Astrocyte (in vitro differentiated cells and primary cell): Measurements from ENCODE around the gene TTYH1. TPM values are rescaled to one million over a fixed set of nuclear protein-coding genes. Genes with fewer than 3 reads are reported as not detected.
A peak's percentile ranks its signal among the peaks of the same experiment; 100 is the strongest.

Source experiments
- DNase-seq: peaks from one replicate; pipeline ENCODE4 v3.0.0-alpha.2; 2010; ENCODE audit warnings: low read depth
- FAIRE-seq: peaks from 2 replicates; lab custom pipeline; 2011; peaks lifted over from hg19 to GRCh38; lab: Jason Lieb, UNC
- H2AFZ ChIP-seq: 2 replicates; pipeline ENCODE4 v1.6.0; 2012; ENCODE audit warnings: low read depth, low read length, inconsistent platforms
- H3K27ac ChIP-seq: 2 replicates; pipeline ENCODE4 v1.5.1; 2011; ENCODE audit warnings: low read depth, low read length, inconsistent platforms
- H3K27me3 ChIP-seq: 2 replicates; pipeline ENCODE4 v1.6.0; 2011; ENCODE audit warnings: low read length, inconsistent platforms; ENCODE audit not compliant: insufficient read depth
- H3K36me3 ChIP-seq: 2 replicates; pipeline ENCODE4 v1.5.1; 2011; ENCODE audit warnings: low read length, inconsistent platforms; ENCODE audit not compliant: insufficient read depth
- H3K4me1 ChIP-seq: 2 replicates; pipeline ENCODE4 v1.5.1; 2011; ENCODE audit warnings: low read length, inconsistent platforms; ENCODE audit not compliant: insufficient read depth
- H3K4me2 ChIP-seq: 2 replicates; pipeline ENCODE4 v1.6.0; 2012; ENCODE audit warnings: low read length, inconsistent platforms
- H3K4me3 ChIP-seq: 2 replicates; pipeline ENCODE4 v1.5.1; 2011; ENCODE audit warnings: low read depth, mild to moderate bottlenecking, low read length, inconsistent platforms; ENCODE audit not compliant: insufficient read depth
- H3K79me2 ChIP-seq: 2 replicates; pipeline ENCODE4 v1.6.0; 2012; ENCODE audit warnings: mild to moderate bottlenecking, low read length, inconsistent platforms; ENCODE audit not compliant: insufficient read depth
- H3K9ac ChIP-seq: 2 replicates; pipeline ENCODE4 v1.6.0; 2012; ENCODE audit warnings: mild to moderate bottlenecking, low read length, inconsistent platforms
- H3K9me3 ChIP-seq: 2 replicates; pipeline ENCODE4 v1.5.1; 2012; ENCODE audit warnings: low read depth, mild to moderate bottlenecking, low read length, inconsistent platforms; ENCODE audit not compliant: insufficient read depth
- H4K20me1 ChIP-seq: 2 replicates; pipeline ENCODE4 v1.6.0; 2012; ENCODE audit warnings: low read length, inconsistent platforms; ENCODE audit not compliant: insufficient read depth
- H3K27ac Mint-ChIP-seq: one replicate; pipeline ENCODE4 v1.8.0; 2021; ENCODE audit warnings: mild to moderate bottlenecking, mixed read lengths; ENCODE audit not compliant: unreplicated experiment
- H3K27me3 Mint-ChIP-seq: one replicate; pipeline ENCODE4 v1.8.0; 2021; ENCODE audit warnings: low read depth, mixed read lengths; ENCODE audit not compliant: unreplicated experiment
- H3K36me3 Mint-ChIP-seq: one replicate; pipeline ENCODE4 v1.8.0; 2021; ENCODE audit warnings: low read depth, mixed read lengths; ENCODE audit not compliant: unreplicated experiment
- H3K4me1 Mint-ChIP-seq: one replicate; pipeline ENCODE4 v1.8.0; 2021; ENCODE audit warnings: low read depth, mixed read lengths; ENCODE audit not compliant: unreplicated experiment
- H3K4me3 Mint-ChIP-seq: one replicate; pipeline ENCODE4 v1.8.0; 2021; ENCODE audit warnings: mild to moderate bottlenecking, moderate library complexity, mixed read lengths; ENCODE audit not compliant: unreplicated experiment
- H3K9me3 Mint-ChIP-seq: one replicate; pipeline ENCODE4 v1.8.0; 2021; ENCODE audit warnings: mild to moderate bottlenecking, mixed read lengths; ENCODE audit not compliant: unreplicated experiment
- CTCF ChIP-seq: IDR thresholded peaks from 2 replicates; pipeline ENCODE4 v1.5.1; 2011; ENCODE audit warnings: low read depth, mild to moderate bottlenecking, inconsistent platforms, low read length, moderate library complexity; ENCODE audit not compliant: insufficient read depth
- EZH2 ChIP-seq: IDR thresholded peaks from 2 replicates; pipeline ENCODE4 v1.6.1; 2012; ENCODE audit warnings: mild to moderate bottlenecking, low read length, inconsistent platforms; ENCODE audit not compliant: insufficient read depth
- total RNA-seq: library from RNA; stranded (reverse); gene quantifications from 2 replicates; pipeline ENCODE4 v1.2.1, GENCODE V29; 2021

TTYH1 gene
- total RNA-seq, 1 donor from 2014 or later: 8.4 TPM

GRCh38 chr19:54439174-54439851, 24.0 kb downstream of the TTYH1 start:
- Histone ChIP-seq H3K9ac (no peak overlapping the region), H3K36me3 (no peaks in the 10 kb centered on the region), H3K9me3 (no peaks in the 10 kb centered on the region), H3K4me3 (no peak overlapping the region), H2AFZ (no peak overlapping the region), H3K27me3 (no peaks in the 10 kb centered on the region), H3K79me2 (peaks cover 4% of the 10 kb centered on the region), H3K27ac (no peak overlapping the region), H4K20me1 (peaks cover 51% of the 10 kb centered on the region), H3K4me1 (peaks cover 4% of the 10 kb centered on the region), H3K4me2 (no peak overlapping the region)
- H3K4me1 Mint-ChIP-seq: peaks cover 3% of the 10 kb centered on the region
- TF ChIP-seq EZH2 (no peak), CTCF (peak; percentile 42)
- DNase-seq: no peak
- no peaks in the 10 kb centered on the region for H3K9me3 Mint-ChIP-seq
- H3K27ac Mint-ChIP-seq: no peak overlapping the region
- no peaks in the 10 kb centered on the region for H3K27me3 Mint-ChIP-seq
- H3K36me3 Mint-ChIP-seq: peaks cover 15% of the 10 kb centered on the region
- no peak for FAIRE-seq
- H3K4me3 Mint-ChIP-seq: no peak overlapping the region

GRCh38 chr19:54440641-54441040, 25.4 kb downstream of the TTYH1 start:
- no peaks in the 10 kb centered on the region for H3K9me3 Mint-ChIP-seq
- Histone ChIP-seq H2AFZ (no peak overlapping the region), H3K9me3 (no peaks in the 10 kb centered on the region)

More at GRCh38 chr19:54440641-54441040, 25.4 kb downstream of the TTYH1 start:
- peaks cover 2% of the 10 kb centered on the region for H3K36me3 ChIP-seq
- H3K4me2 ChIP-seq: no peak overlapping the region
- peaks cover 38% of the 10 kb centered on the region for H4K20me1 ChIP-seq
- no peak overlapping the region for H3K27ac ChIP-seq
- no peak for TF ChIP-seq EZH2
- TF ChIP-seq CTCF: no peak
- peaks cover 4% of the 10 kb centered on the region for H3K79me2 ChIP-seq
- no peak overlapping the region for H3K9ac ChIP-seq
- Mint-ChIP-seq H3K36me3 (peaks cover 16% of the 10 kb centered on the region), H3K27me3 (no peaks in the 10 kb centered on the region), H3K4me1 (peaks cover 3% of the 10 kb centered on the region), H3K4me3 (no peak overlapping the region), H3K27ac (no peak overlapping the region)
- H3K4me1 ChIP-seq: peaks cover 4% of the 10 kb centered on the region
- FAIRE-seq: no peak
- no peaks in the 10 kb centered on the region for H3K27me3 ChIP-seq
- no peak overlapping the region for H3K4me3 ChIP-seq
- DNase-seq: no peak
